ENCODE measurements around the gene MLANA. TPM values are rescaled to one million over a fixed set of nuclear protein-coding genes. Genes with fewer than 3 reads are reported as not detected.

Gene MLANA
- polyA plus RNA-seq, 1 donor from 2014 or later, result not detected

- no peaks in the 10 kb centered on the region for H3K9me3 Mint-ChIP-seq
- H3K4me1 Mint-ChIP-seq, result no peaks in the 10 kb centered on the region
- no peak overlapping the region for H3K4me3 Mint-ChIP-seq
- no peak overlapping the region for H3K27ac Mint-ChIP-seq
- H3K36me3 Mint-ChIP-seq, result peaks cover 19% of the 10 kb centered on the region
- H3K27me3 Mint-ChIP-seq, result no peaks in the 10 kb centered on the region
Observed at GRCh38 chr9:5908918-5909317, 18.2 kb downstream of the MLANA start.

- Mint-ChIP-seq H3K27ac (no peak overlapping the region), H3K27me3 (no peaks in the 10 kb centered on the region), H3K36me3 (peaks cover 17% of the 10 kb centered on the region), H3K9me3 (no peaks in the 10 kb centered on the region), H3K4me1 (no peaks in the 10 kb centered on the region), H3K4me3 (no peak overlapping the region)
Observed at GRCh38 chr9:5909976-5910375, 19.3 kb downstream of the MLANA start.

- no peaks in the 10 kb centered on the region for H3K9me3 Mint-ChIP-seq
- H3K27ac Mint-ChIP-seq, result no peak overlapping the region
Observed at GRCh38 chr9:5910413-5911057, 19.8 kb downstream of the MLANA start.

GRCh38 chr9:5915438-5915837 is 24.7 kb downstream of the MLANA start:
- Mint-ChIP-seq H3K9me3 (peaks cover 0 to 1% (median 0%) of the 10 kb centered on the region in 3 donors), H3K4me1 (peaks cover 0 to 1% (median 0%) of the 10 kb centered on the region in 3 donors), H3K36me3 (peaks cover 11% of the 10 kb centered on the region), H3K27ac (no peak overlapping the region), H3K4me3 (no peak overlapping the region), H3K27me3 (no peaks in the 10 kb centered on the region)

More at GRCh38 chr9:5910413-5911057, 19.8 kb downstream of the MLANA start:
- no peaks in the 10 kb centered on the region for H3K27me3 Mint-ChIP-seq
- no peaks in the 10 kb centered on the region for H3K4me1 Mint-ChIP-seq
- H3K36me3 Mint-ChIP-seq, result peaks cover 17% of the 10 kb centered on the region
- H3K4me3 Mint-ChIP-seq, result no peak overlapping the region

- no peak overlapping the region for H3K4me3 Mint-ChIP-seq
- peaks cover 13% of the 10 kb centered on the region for H3K36me3 Mint-ChIP-seq
- peaks cover 0 to 1% (median 0%) of the 10 kb centered on the region in 3 donors for H3K9me3 Mint-ChIP-seq
- peaks cover 0 to 1% (median 0%) of the 10 kb centered on the region in 3 donors for H3K4me1 Mint-ChIP-seq
- no peak overlapping the region for H3K27ac Mint-ChIP-seq
- no peaks in the 10 kb centered on the region for H3K27me3 Mint-ChIP-seq
Observed at GRCh38 chr9:5917273-5917672, 26.6 kb downstream of the MLANA start.

- peaks cover 13% of the 10 kb centered on the region for H3K36me3 Mint-ChIP-seq
- peaks cover 0 to 1% (median 0%) of the 10 kb centered on the region in 3 donors for H3K4me1 Mint-ChIP-seq
- H3K27me3 Mint-ChIP-seq, result no peaks in the 10 kb centered on the region
- H3K9me3 Mint-ChIP-seq, result peaks cover 0 to 1% (median 0%) of the 10 kb centered on the region in 3 donors
- H3K27ac Mint-ChIP-seq, result no peak overlapping the region
- H3K4me3 Mint-ChIP-seq, result no peak overlapping the region
Observed at GRCh38 chr9:5917888-5918287, 27.2 kb downstream of the MLANA start.

GRCh38 chr9:5918460-5918859 is 27.8 kb downstream of the MLANA start:
- Mint-ChIP-seq H3K27me3 (no peaks in the 10 kb centered on the region), H3K36me3 (peaks cover 13% of the 10 kb centered on the region), H3K4me3 (no peak overlapping the region), H3K27ac (no peak overlapping the region), H3K4me1 (peaks cover 0 to 1% (median 0%) of the 10 kb centered on the region in 3 donors), H3K9me3 (peaks cover 0 to 1% (median 0%) of the 10 kb centered on the region in 3 donors)

GRCh38 chr9:5920860-5921328 is 30.2 kb downstream of the MLANA start:
- Mint-ChIP-seq H3K4me3 (no peak overlapping the region), H3K27me3 (no peaks in the 10 kb centered on the region), H3K4me1 (peaks cover 0 to 1% (median 0%) of the 10 kb centered on the region in 3 donors), H3K27ac (no peak overlapping the region), H3K36me3 (peaks cover 12% of the 10 kb centered on the region), H3K9me3 (peaks cover 0 to 1% (median 0%) of the 10 kb centered on the region in 3 donors)

GRCh38 chr9:5922192-5922591 is 31.5 kb downstream of the MLANA start:
- Mint-ChIP-seq H3K4me3 (no peak overlapping the region), H3K27ac (no peak overlapping the region), H3K4me1 (peaks cover 0 to 1% (median 0%) of the 10 kb centered on the region in 3 donors), H3K9me3 (peaks cover 0 to 1% (median 0%) of the 10 kb centered on the region in 3 donors), H3K36me3 (peaks cover 11% of the 10 kb centered on the region), H3K27me3 (no peaks in the 10 kb centered on the region)

GRCh38 chr9:5931657-5932056 is 41.0 kb downstream of the MLANA start:
- no peaks in the 10 kb centered on the region for H3K9me3 Mint-ChIP-seq
- no peaks in the 10 kb centered on the region for H3K4me1 Mint-ChIP-seq
- H3K36me3 Mint-ChIP-seq, result no peaks in the 10 kb centered on the region
- H3K27ac Mint-ChIP-seq, result no peak overlapping the region
- no peak overlapping the region for H3K4me3 Mint-ChIP-seq
- H3K27me3 Mint-ChIP-seq, result no peaks in the 10 kb centered on the region

GRCh38 chr9:5938449-5938848 is 47.8 kb downstream of the MLANA start:
- Mint-ChIP-seq H3K36me3 (peaks cover 6% of the 10 kb centered on the region), H3K4me1 (no peaks in the 10 kb centered on the region), H3K27me3 (no peaks in the 10 kb centered on the region), H3K9me3 (no peaks in the 10 kb centered on the region), H3K27ac (no peak overlapping the region), H3K4me3 (no peak overlapping the region)

- H3K9me3 Mint-ChIP-seq, result no peaks in the 10 kb centered on the region
- H3K27me3 Mint-ChIP-seq, result no peaks in the 10 kb centered on the region
- peak overlapping the region in 1 of 3 donors; percentile 9 for H3K27ac Mint-ChIP-seq
- peaks cover 6% of the 10 kb centered on the region for H3K36me3 Mint-ChIP-seq
- H3K4me1 Mint-ChIP-seq, result no peaks in the 10 kb centered on the region
- no peak overlapping the region for H3K4me3 Mint-ChIP-seq
Observed at GRCh38 chr9:5939530-5939929, 48.8 kb downstream of the MLANA start.

GRCh38 chr9:5941214-5941613 is 50.5 kb downstream of the MLANA start:
- Mint-ChIP-seq H3K27me3 (no peaks in the 10 kb centered on the region), H3K27ac (no peak overlapping the region)

GRCh38 chr9:5945112-5945511 is 54.4 kb downstream of the MLANA start:
- no peak overlapping the region for H3K27ac Mint-ChIP-seq
- H3K9me3 Mint-ChIP-seq, result no peaks in the 10 kb centered on the region
- peaks cover 5 to 8% (median 5%) of the 10 kb centered on the region in 3 donors for H3K4me1 Mint-ChIP-seq
- H3K4me3 Mint-ChIP-seq, result no peak overlapping the region
- no peaks in the 10 kb centered on the region for H3K27me3 Mint-ChIP-seq
- peaks cover 10% of the 10 kb centered on the region for H3K36me3 Mint-ChIP-seq

More at GRCh38 chr9:5941214-5941613, 50.5 kb downstream of the MLANA start:
- Mint-ChIP-seq H3K36me3 (peaks cover 8% of the 10 kb centered on the region), H3K4me1 (no peaks in the 10 kb centered on the region), H3K4me3 (no peak overlapping the region), H3K9me3 (no peaks in the 10 kb centered on the region)

- no peaks in the 10 kb centered on the region for H3K9me3 Mint-ChIP-seq
- H3K36me3 Mint-ChIP-seq, result peaks cover 5% of the 10 kb centered on the region
- H3K27me3 Mint-ChIP-seq, result no peaks in the 10 kb centered on the region
- no peak overlapping the region for H3K27ac Mint-ChIP-seq
- peaks cover 5 to 8% (median 6%) of the 10 kb centered on the region in 3 donors for H3K4me1 Mint-ChIP-seq
- no peak overlapping the region for H3K4me3 Mint-ChIP-seq
Observed at GRCh38 chr9:5947912-5948311, 57.2 kb downstream of the MLANA start.

- H3K27ac Mint-ChIP-seq, result no peak overlapping the region
- peaks cover 5% of the 10 kb centered on the region for H3K36me3 Mint-ChIP-seq
- H3K4me1 Mint-ChIP-seq, result peaks cover 5 to 8% (median 6%) of the 10 kb centered on the region in 3 donors
- no peaks in the 10 kb centered on the region for H3K9me3 Mint-ChIP-seq
- no peaks in the 10 kb centered on the region for H3K27me3 Mint-ChIP-seq
- peak overlapping the region in 3 of 4 donors; percentile 29 to 77 (median 41) for H3K4me3 Mint-ChIP-seq
Observed at GRCh38 chr9:5949103-5949699, 58.5 kb downstream of the MLANA start.
